Measurements from ENCODE around the gene UBQLN3.

UBQLN3 gene

DNA sequence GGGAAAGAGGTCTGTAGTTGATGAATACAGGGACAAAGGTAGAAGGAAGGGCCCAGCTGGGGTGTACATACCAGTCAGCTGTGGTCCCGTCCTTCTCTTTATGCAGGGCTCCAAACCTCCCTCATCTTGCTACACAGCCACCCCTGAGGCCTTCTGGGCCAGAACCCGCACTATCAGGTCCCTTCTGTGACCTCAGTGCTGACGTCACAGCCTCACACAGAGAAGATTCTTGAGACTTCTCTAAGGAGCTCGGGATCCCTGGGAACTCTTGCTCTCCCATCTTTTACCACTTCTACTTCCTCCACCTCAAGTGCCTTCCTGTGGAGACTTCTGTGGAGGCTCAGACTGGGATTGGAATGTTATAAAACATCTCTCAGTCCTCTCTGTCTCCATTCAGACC is at the start of gene UBQLN3:
UBQLN3 (minus strand) TSS at position 155 of the 400 bp plus-strand sequence. CDS start 399 bp downstream, outside the sequence.
- Mint-ChIP-seq H3K4me1 (no peaks in the 10 kb centered on the region), H3K9me3 (no peaks in the 10 kb centered on the region), H3K36me3 (ENCODE audit: insufficient read depth) (no peaks in the 10 kb centered on the region), H3K27me3 (peaks cover 3% of the 10 kb centered on the region), H3K4me3 (no peak within 1 kb of the TSS), H3K27ac (ENCODE audit: low read depth) (no peak within 1 kb of the TSS)
- DNase-seq (ENCODE audit: low spot score in 2 of 2) (no peak), ATAC-seq (replicated peaks; ENCODE audit: extremely low read depth, poor library complexity, severe bottlenecking) (no peak)

DNA sequence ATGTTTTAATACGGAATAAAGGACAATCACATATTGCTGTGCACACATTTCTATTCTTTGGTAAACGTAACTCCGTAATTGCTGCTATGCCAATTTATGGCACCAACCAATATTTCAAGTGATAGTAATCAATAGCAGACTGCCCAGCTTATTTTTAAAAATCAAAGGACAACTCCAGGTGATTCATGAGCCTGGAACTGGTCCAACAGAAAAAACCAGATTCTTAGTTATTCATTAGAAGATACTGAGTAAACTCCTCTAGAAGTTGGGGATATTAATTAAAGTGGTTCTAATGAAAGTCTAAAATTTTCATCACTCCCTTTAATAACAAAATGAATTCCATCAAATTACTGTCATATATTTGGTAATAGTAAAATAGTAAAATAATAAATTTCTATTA is 48.0 kb upstream of the UBQLN3 start:
- ATAC-seq (replicated peaks; ENCODE audit: extremely low read depth, poor library complexity, severe bottlenecking) (no peak), DNase-seq (ENCODE audit: low spot score in 2 of 2) (no peak)
- Mint-ChIP-seq H3K9me3 (no peaks in the 10 kb centered on the region), H3K36me3 (ENCODE audit: insufficient read depth) (no peaks in the 10 kb centered on the region), H3K4me1 (no peaks in the 10 kb centered on the region), H3K4me3 (no peak overlapping the region), H3K27ac (ENCODE audit: low read depth) (no peak overlapping the region), H3K27me3 (peaks cover 28% of the 10 kb centered on the region)

DNA sequence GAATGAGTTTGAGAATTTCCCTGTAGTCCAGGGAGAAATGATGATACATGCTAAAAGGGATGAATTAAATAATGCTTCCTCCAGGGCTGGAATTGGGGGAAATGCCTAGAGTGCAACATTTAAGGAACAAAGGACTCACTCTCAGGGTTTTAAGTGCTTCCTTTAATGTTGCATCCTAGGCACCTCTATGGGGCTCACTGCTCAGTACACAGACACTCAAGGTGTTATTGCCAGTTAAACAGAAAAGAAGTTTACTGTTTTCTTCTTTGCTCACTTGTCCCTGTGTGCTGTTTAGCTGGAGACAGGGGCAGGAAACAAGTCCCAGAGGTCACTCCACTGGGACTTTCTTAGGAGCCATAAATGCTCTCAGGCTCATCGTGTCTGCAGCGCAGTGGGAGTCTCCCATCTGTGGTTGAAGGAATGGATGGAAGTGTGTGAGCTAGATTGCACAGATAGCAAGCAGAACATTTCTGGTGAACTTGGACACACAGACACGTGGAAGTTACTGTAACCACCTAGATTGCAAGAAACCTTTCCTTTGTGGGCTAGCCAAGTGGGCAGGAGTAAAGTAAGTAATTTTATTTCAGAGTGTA is 46.9 kb upstream of the UBQLN3 start:
- Mint-ChIP-seq H3K27ac (ENCODE audit: low read depth) (no peak overlapping the region), H3K36me3 (ENCODE audit: insufficient read depth) (no peaks in the 10 kb centered on the region), H3K4me3 (no peak overlapping the region), H3K4me1 (no peaks in the 10 kb centered on the region), H3K27me3 (peaks cover 32% of the 10 kb centered on the region), H3K9me3 (no peaks in the 10 kb centered on the region)
- ATAC-seq (replicated peaks; ENCODE audit: extremely low read depth, poor library complexity, severe bottlenecking) = no peak
- DNase-seq (ENCODE audit: low spot score in 2 of 2) = no peak

DNA sequence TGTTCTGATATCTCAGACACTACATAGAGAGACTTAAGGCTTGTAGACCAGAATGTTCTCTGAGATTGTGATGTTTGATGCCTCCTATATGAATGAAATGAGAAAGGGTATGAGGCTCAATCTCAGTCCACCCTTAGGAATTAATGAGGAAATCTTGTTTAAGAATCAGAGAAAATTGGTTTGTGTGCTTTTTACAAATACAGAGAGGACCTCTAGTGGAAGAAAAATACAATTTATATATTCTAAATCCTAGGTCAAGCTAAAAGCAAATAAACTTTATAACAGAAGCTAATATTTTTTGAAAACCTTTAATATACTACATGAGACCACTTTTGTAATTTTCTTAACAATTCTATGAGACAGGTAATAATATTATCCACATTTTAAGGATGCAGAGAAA is 43.6 kb upstream of the UBQLN3 start:
- H3K27ac Mint-ChIP-seq (ENCODE audit: low read depth) = no peak overlapping the region
- H3K27me3 Mint-ChIP-seq = peaks cover 43% of the 10 kb centered on the region
- no peak for DNase-seq (ENCODE audit: low spot score in 2 of 2)
- no peaks in the 10 kb centered on the region for H3K9me3 Mint-ChIP-seq
- no peak for ATAC-seq (replicated peaks; ENCODE audit: extremely low read depth, poor library complexity, severe bottlenecking)
- no peaks in the 10 kb centered on the region for H3K36me3 Mint-ChIP-seq (ENCODE audit: insufficient read depth)
- no peaks in the 10 kb centered on the region for H3K4me1 Mint-ChIP-seq
- H3K4me3 Mint-ChIP-seq = no peak overlapping the region

DNA sequence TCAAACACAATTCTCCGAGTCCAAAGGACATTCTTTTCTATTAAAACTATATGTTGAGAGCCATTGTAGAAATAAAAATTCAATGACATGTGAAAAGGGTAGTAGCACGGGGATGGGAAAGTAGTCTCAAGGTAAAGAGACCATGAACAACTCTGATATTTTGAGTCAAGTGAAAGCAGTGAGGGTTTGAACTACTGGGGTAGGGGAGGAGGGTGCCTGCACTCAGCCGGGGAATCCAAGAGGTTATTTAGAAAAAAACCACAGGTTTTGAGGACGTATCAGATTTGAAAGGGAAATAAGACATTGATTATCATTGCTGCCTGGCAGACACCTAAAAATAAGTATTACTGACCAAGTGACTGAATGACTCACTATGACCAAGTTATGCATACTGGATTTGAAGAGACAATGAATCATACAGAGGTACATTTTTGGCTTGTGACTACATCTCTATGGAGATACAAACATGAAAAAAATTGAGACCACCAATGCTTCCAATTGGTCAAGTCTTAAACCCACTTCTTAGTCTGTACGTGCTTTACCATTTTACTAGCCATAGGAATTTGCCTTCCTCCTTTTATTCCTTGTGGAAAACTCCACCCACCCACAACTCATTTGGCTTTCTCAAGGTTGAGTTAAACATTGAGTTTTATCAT is 40.8 kb upstream of the UBQLN3 start:
- no peak for ATAC-seq (replicated peaks; ENCODE audit: extremely low read depth, poor library complexity, severe bottlenecking)

DNA sequence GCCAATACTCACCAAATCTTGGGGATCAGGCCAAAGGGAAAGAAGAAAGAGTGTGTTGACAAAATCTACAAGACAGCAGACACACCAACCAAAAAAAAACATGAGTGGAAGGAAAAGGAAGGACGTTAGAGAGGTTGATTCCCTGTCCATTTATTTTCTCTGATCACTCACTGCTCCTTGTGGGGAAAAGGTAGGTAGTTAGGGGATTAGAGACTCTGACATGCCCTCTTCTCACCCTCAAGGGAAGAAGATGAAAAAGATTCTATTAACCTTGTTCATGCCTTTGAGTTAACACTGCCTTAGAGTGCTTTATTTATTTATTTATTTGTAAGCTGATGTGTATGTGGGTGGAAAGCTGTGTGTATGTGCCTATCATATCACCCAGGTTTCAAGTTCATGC is 38.7 kb upstream of the UBQLN3 start, which contains the start of gene OR52H1:
OR52H1 (minus strand) TSS at position 101 of the 400 bp plus-strand sequence. CDS start 3,035 bp downstream, outside the sequence.
- DNase-seq (ENCODE audit: low spot score in 2 of 2) = no peak
- Mint-ChIP-seq H3K4me1 (no peaks in the 10 kb centered on the region), H3K27me3 (peaks cover 25% of the 10 kb centered on the region), H3K4me3 (no peak within 1 kb of the TSS), H3K9me3 (no peaks in the 10 kb centered on the region), H3K36me3 (ENCODE audit: insufficient read depth) (no peaks in the 10 kb centered on the region), H3K27ac (ENCODE audit: low read depth) (no peak within 1 kb of the TSS)
- no peak for ATAC-seq (replicated peaks; ENCODE audit: extremely low read depth, poor library complexity, severe bottlenecking)

More for the DNA sequence above, 40.8 kb upstream of the UBQLN3 start:
- Mint-ChIP-seq H3K4me1 (no peaks in the 10 kb centered on the region), H3K9me3 (no peaks in the 10 kb centered on the region), H3K27ac (ENCODE audit: low read depth) (no peak overlapping the region), H3K4me3 (no peak overlapping the region), H3K27me3 (peaks cover 42% of the 10 kb centered on the region), H3K36me3 (ENCODE audit: insufficient read depth) (no peaks in the 10 kb centered on the region)
- no peak for DNase-seq (ENCODE audit: low spot score in 2 of 2)

DNA sequence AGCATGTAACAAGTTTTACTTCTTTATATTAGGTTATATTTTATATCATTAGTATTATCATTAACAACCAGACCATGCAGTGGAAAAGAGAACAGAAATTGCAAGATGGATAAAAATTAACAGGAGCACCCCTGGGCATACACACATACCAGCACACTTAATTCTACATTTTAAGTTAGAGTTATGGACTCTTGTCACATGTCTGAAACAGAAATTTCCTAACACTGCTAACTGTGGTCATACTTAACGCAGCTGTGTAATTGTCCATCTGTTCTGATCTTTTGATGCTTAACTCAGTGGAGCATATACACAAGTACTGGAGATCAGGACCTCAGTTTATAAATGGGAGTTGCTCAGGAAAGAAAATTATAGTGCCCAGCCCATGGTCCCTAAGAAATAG is 38.2 kb upstream of the UBQLN3 start:
- no peak for DNase-seq (ENCODE audit: low spot score in 2 of 2)
- no peaks in the 10 kb centered on the region for H3K4me1 Mint-ChIP-seq
- no peak overlapping the region for H3K27ac Mint-ChIP-seq (ENCODE audit: low read depth)
- peaks cover 25% of the 10 kb centered on the region for H3K27me3 Mint-ChIP-seq
- H3K4me3 Mint-ChIP-seq = no peak overlapping the region
- H3K36me3 Mint-ChIP-seq (ENCODE audit: insufficient read depth) = no peaks in the 10 kb centered on the region
- H3K9me3 Mint-ChIP-seq = no peaks in the 10 kb centered on the region
- no peak for ATAC-seq (replicated peaks; ENCODE audit: extremely low read depth, poor library complexity, severe bottlenecking)

DNA sequence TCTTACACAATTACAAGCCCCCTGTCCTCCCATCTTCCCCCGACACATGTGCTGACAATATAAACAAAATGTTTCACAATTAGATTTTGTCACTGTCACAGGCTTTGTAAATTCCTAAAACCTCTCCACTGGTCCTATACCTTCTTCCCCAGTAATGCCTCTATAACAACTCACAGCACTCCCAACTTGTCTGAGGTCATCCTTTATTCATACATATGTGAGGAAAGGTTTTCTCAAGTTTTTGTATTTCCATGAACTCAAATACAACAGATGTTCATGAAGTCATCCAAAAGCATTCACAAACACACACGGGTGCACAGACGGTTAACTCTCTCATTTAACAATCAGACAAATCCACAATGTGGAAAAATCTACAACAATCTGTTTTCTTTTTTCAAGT is 36.7 kb upstream of the UBQLN3 start:
- no peak overlapping the region for H3K27ac Mint-ChIP-seq (ENCODE audit: low read depth)
- H3K4me3 Mint-ChIP-seq = no peak overlapping the region
- ATAC-seq (replicated peaks; ENCODE audit: extremely low read depth, poor library complexity, severe bottlenecking) = no peak
- peaks cover 17% of the 10 kb centered on the region for H3K27me3 Mint-ChIP-seq
- H3K36me3 Mint-ChIP-seq (ENCODE audit: insufficient read depth) = no peaks in the 10 kb centered on the region
- H3K9me3 Mint-ChIP-seq = no peaks in the 10 kb centered on the region
- H3K4me1 Mint-ChIP-seq = no peaks in the 10 kb centered on the region
- no peak for DNase-seq (ENCODE audit: low spot score in 2 of 2)

DNA sequence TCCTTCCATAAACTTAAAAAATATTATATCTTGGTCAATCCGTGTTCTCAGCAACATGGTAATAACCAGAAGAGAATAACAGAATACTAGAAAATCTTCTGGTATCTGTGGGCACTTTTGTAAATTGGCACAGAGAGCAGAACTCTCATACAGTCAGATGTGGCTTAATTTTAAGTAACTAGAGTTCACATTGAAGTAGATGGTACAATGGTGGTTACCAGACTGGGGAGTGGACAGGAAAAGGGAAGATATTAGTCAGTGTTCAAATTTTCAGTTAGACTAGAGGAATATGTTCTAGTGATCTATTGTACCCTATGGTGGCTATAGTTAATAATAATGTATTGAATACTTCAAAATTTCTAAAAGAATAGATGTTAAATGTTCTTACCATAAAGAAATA is 31.7 kb upstream of the UBQLN3 start:
- ATAC-seq (replicated peaks; ENCODE audit: extremely low read depth, poor library complexity, severe bottlenecking) (no peak), DNase-seq (ENCODE audit: low spot score in 2 of 2) (no peak)
- no peak overlapping the region for H3K27ac Mint-ChIP-seq (ENCODE audit: low read depth)
- no peaks in the 10 kb centered on the region for H3K4me1 Mint-ChIP-seq
- H3K9me3 Mint-ChIP-seq = no peaks in the 10 kb centered on the region
- no peaks in the 10 kb centered on the region for H3K36me3 Mint-ChIP-seq (ENCODE audit: insufficient read depth)
- peaks cover 31% of the 10 kb centered on the region for H3K27me3 Mint-ChIP-seq
- no peak overlapping the region for H3K4me3 Mint-ChIP-seq

DNA sequence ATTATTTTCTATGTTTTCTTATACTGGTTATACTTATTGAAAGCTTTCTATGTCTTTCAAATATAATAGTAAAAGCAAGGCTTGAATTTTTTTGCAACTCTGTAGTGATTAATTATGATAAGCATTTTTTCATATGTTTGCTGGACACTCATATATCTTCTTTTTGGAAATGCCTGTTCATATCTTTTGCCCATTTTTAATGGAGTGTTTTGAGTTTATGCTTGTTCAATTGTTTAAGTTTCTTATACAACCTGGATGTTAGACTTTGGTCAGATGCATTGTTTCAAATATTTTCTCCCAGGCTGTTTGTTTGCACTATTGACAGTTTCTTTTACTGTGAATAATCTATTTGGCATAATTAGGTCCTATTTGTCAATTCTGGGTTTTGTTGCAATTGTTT is 26.7 kb upstream of the UBQLN3 start:
- ATAC-seq (replicated peaks; ENCODE audit: extremely low read depth, poor library complexity, severe bottlenecking) = no peak
- Mint-ChIP-seq H3K9me3 (no peaks in the 10 kb centered on the region), H3K36me3 (ENCODE audit: insufficient read depth) (no peaks in the 10 kb centered on the region), H3K4me3 (no peak overlapping the region), H3K27ac (ENCODE audit: low read depth) (no peak overlapping the region), H3K27me3 (peaks cover 37% of the 10 kb centered on the region), H3K4me1 (no peaks in the 10 kb centered on the region)
- DNase-seq (ENCODE audit: low spot score in 2 of 2) = no peak

DNA sequence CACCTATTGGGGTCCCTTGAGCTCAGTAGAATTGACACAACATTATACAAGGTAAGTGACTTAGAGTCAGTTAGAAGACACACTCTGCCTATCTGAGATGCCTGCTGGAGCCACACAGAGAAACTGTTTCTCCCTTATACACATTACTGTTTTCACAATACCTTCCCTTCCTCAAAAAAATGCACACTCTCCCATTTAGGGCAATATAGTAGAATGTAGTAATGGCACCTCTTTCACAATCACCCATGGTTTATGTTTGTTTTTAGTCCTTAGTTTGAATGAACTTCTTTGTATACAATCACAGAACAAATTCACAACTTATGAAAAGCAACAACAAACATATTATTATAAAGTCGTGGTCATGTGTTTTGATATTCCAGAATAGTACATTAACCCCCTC is 24.3 kb upstream of the UBQLN3 start:
- Mint-ChIP-seq H3K36me3 (ENCODE audit: insufficient read depth) (no peaks in the 10 kb centered on the region), H3K9me3 (no peaks in the 10 kb centered on the region), H3K4me1 (no peaks in the 10 kb centered on the region), H3K27ac (ENCODE audit: low read depth) (no peak overlapping the region), H3K27me3 (peaks cover 33% of the 10 kb centered on the region), H3K4me3 (no peak overlapping the region)
- DNase-seq (ENCODE audit: low spot score in 2 of 2) = no peak
- no peak for ATAC-seq (replicated peaks; ENCODE audit: extremely low read depth, poor library complexity, severe bottlenecking)

DNA sequence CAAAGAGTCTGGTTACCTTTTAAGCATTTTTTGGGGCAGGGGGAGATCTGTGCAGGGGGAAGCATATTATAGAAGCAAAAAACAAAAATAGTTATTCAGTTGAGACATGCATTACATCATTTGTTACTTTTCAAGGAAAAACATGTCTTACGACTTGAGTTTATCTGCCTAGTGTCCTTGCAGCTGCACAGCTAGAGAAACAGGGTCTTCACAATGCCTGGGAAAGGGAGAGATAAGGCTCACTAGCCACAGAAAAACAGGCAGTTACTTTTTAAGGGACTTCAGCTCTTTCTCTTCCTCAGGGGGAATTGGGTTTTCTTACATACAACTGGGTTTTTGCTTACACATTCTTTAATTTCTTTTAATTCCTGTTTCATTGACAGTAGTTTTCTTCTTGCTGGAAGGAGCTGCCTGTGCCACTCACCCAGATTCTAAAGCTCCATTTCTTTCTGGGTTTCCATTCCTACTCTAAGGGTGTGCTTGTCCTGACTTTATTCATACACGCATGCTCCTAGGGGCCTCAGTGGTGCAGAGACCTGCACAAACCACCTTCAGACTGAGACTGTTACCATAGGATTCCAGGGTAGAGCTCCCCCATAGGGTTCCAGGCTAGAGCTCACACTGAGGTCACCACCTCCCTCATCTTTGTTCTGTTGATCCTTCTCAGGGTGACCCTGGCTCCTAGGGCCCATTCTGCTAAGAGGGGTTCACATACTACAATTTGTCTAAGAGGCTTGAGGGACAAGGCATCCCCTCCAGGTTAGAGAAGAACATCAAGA is 21.5 kb upstream of the UBQLN3 start:
- Mint-ChIP-seq H3K27ac (ENCODE audit: low read depth) (no peak overlapping the region), H3K27me3 (peaks cover 37% of the 10 kb centered on the region), H3K36me3 (ENCODE audit: insufficient read depth) (no peaks in the 10 kb centered on the region), H3K4me3 (no peak overlapping the region), H3K4me1 (no peaks in the 10 kb centered on the region), H3K9me3 (no peaks in the 10 kb centered on the region)
- DNase-seq (ENCODE audit: low spot score in 2 of 2) (no peak), ATAC-seq (replicated peaks; ENCODE audit: extremely low read depth, poor library complexity, severe bottlenecking) (no peak)

DNA sequence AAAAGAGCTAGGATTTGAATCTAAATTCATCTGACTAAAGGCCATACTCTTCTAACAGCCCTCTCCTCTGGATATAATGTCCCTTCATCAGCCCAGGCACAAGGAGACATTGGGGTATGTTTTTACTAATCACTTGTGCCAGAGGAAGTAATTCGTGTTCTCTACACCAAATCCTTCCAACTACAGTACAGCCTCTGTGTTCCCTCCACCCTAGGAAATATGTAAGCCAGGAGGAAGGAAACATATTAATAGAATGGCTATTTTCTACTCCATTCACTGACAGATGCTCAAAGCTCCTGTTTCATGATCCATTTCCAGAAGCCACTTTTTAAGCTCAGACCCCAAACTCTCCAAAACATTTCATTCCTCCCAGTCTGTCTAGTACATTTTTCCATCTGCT is 18.7 kb upstream of the UBQLN3 start:
- Mint-ChIP-seq H3K27ac (ENCODE audit: low read depth) (no peak overlapping the region), H3K36me3 (ENCODE audit: insufficient read depth) (no peaks in the 10 kb centered on the region), H3K9me3 (no peaks in the 10 kb centered on the region), H3K4me3 (no peak overlapping the region), H3K27me3 (peaks cover 57% of the 10 kb centered on the region), H3K4me1 (no peaks in the 10 kb centered on the region)
- no peak for DNase-seq (ENCODE audit: low spot score in 2 of 2)
- no peak for ATAC-seq (replicated peaks; ENCODE audit: extremely low read depth, poor library complexity, severe bottlenecking)

All from central memory CD8-positive, alpha-beta T cell (primary cell).